Left ventricle myocardium superior (tissue), 1 donor: ENCODE data around the gene MCCC2. TPM values are rescaled to one million over a fixed set of nuclear protein-coding genes. Genes with fewer than 3 reads are reported as not detected.
"Not testable (repeated sequence)": the region's sequence is repeated elsewhere in the genome, so short reads cannot be mapped to it uniquely, and the experiment has no call there.

Experiments
- ATAC-seq: fragments of 200-7000 bp; cut with Tn5 transposase; one replicate; pipeline ENCODE4 v1.9.1; 2020; ENCODE audit warnings: mild to moderate bottlenecking, moderate library complexity
- DNase-seq: peaks from one replicate; pipeline ENCODE4 v3.0.0-alpha.2; 2020
- intact Hi-C: fragments of 100-400 bp; cut with micrococcal nuclease; formaldehyde crosslinking; loops from one replicate; pipeline ENCODE4 v1.11.0; 2022
- total RNA-seq: library from RNA; stranded (reverse); fragmentation: NEBNext Ultra II Directional; extraction: Animal tissue kit (Norgen Biotek cat#: 25700); gene quantifications from one replicate; pipeline ENCODE4 v1.2.1, GENCODE V29; 2021
- donor health status: DM: no; HTN: yes; CAD: no; lungs with severe emphysema.

The MCCC2 gene
- total RNA-seq, 1 donor from 2014 or later = 118 TPM

GRCh38 chr5:71651579-71651978 lies 64.4 kb downstream of the MCCC2 start:
- ATAC-seq (no peak), DNase-seq (no peak)
- intact Hi-C loops = no loop called here

GRCh38 chr5:71652349-71652748 lies 65.2 kb downstream of the MCCC2 start:
- ATAC-seq (no peak), DNase-seq (no peak)
- intact Hi-C loops = no loop called here

- intact Hi-C loops = no loop called here
- ATAC-seq (peak; percentile 85), DNase-seq (no peak)
These were observed 65.8 kb downstream of the MCCC2 start for GRCh38 chr5:71652803-71653543.

- ATAC-seq = no peak
These were observed 71.9 kb downstream of the MCCC2 start for GRCh38 chr5:71658916-71659662.

GRCh38 chr5:71662381-71662780 lies 75.2 kb downstream of the MCCC2 start:
- DNase-seq (no peak), ATAC-seq (no peak)
- intact Hi-C loops = no loop called here

More at GRCh38 chr5:71658916-71659662, 71.9 kb downstream of the MCCC2 start:
- intact Hi-C loops = no loop called here
- DNase-seq = no peak

- intact Hi-C loops = no loop called here
- ATAC-seq (no peak), DNase-seq (no peak)
These were observed 76.2 kb downstream of the MCCC2 start for GRCh38 chr5:71663191-71663969.

GRCh38 chr5:71664615-71665014 lies 77.5 kb downstream of the MCCC2 start:
- intact Hi-C loops, DNase-seq: not testable (repeated sequence)

GRCh38 chr5:71666321-71666720 lies 79.2 kb downstream of the MCCC2 start:
- DNase-seq (no peak), ATAC-seq (no peak)
- intact Hi-C loops = no loop called here

More at GRCh38 chr5:71664615-71665014, 77.5 kb downstream of the MCCC2 start:
- not testable (repeated sequence) for ATAC-seq

- intact Hi-C loops = no loop called here
- no peak for DNase-seq
- no peak for ATAC-seq
These were observed 90.8 kb downstream of the MCCC2 start for GRCh38 chr5:71677977-71678376.

- intact Hi-C loops = no loop called here
- no peak for DNase-seq
- no peak for ATAC-seq
These were observed 92.6 kb downstream of the MCCC2 start for GRCh38 chr5:71679714-71680113.

GRCh38 chr5:71680510-71680909 lies 93.4 kb downstream of the MCCC2 start:
- no peak for ATAC-seq
- DNase-seq = no peak
- intact Hi-C loops = no loop called here

GRCh38 chr5:71681296-71681695 lies 94.2 kb downstream of the MCCC2 start:
- ATAC-seq = no peak
- intact Hi-C loops = no loop called here

GRCh38 chr5:71684309-71684708 lies 97.2 kb downstream of the MCCC2 start:
- no peak for DNase-seq
- no peak for ATAC-seq
- intact Hi-C loops = no loop called here

More at GRCh38 chr5:71681296-71681695, 94.2 kb downstream of the MCCC2 start:
- DNase-seq = no peak

- intact Hi-C loops = no loop called here
- no peak for DNase-seq
- no peak for ATAC-seq
These were observed 106.8 kb downstream of the MCCC2 start for GRCh38 chr5:71693828-71694427.

- DNase-seq (no peak), ATAC-seq (no peak)
- intact Hi-C loops = no loop called here
These were observed 107.9 kb downstream of the MCCC2 start for GRCh38 chr5:71695071-71695470.

GRCh38 chr5:71695595-71695994 lies 108.5 kb downstream of the MCCC2 start:
- intact Hi-C loops = no loop called here
- DNase-seq = no peak
- ATAC-seq = no peak

- ATAC-seq (peak; percentile 74), DNase-seq (peak; percentile 50)
- intact Hi-C loops = no loop called here
These were observed 110.8 kb downstream of the MCCC2 start for GRCh38 chr5:71697967-71698366.

- intact Hi-C loops = no loop called here
- DNase-seq = no peak
- no peak for ATAC-seq
These were observed 112.1 kb downstream of the MCCC2 start for GRCh38 chr5:71699233-71699632.

GRCh38 chr5:71699751-71700150 lies 112.6 kb downstream of the MCCC2 start:
- intact Hi-C loops = no loop called here
- ATAC-seq (no peak), DNase-seq (no peak)
